ENCODE results near the gene IP6K1. TPM values are rescaled to one million over a fixed set of nuclear protein-coding genes. Genes with fewer than 3 reads are reported as not detected.
A peak's percentile ranks its signal among the peaks of the same experiment; 100 is the strongest.

The IP6K1 gene
- total RNA-seq, 2 donors from 2014 or later, result 19.8 to 27.5 TPM

DNA sequence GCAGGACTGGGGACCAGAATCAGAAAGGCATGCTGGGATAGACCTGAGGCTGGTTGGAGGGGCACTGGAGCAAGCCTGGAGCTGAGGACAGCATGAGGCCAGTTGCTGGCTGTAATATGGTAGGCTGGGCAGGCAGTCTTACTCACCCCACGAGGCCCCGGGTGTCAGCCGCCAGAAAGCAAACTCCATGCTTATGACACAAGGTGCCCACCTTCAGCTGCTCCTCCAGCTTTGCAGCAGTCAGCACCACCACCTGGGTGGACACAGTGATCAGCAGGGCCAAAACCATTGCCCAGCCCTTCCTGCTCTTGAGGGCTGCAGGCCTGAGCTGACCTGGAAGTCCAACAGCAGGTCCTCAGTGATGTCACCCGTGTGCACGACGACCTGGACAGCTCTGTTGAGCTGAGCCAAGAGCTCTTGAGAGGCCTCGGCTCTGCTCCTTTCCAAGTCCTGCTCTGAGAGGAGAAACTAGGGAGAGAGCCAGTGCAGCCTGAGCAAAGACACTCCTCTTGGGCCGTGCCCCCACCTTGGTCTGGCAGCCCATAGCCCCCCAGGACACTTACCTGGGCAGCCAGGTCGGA is 26.7 kb upstream of the IP6K1 start:
- H3K27me3 ChIP-seq, result no peaks in the 10 kb centered on the region
- H3K27ac ChIP-seq, result peak overlapping the region; percentile 4 to 80 (median 72)
- H3K4me3 ChIP-seq, result no peak overlapping the region
- ATAC-seq (peak; percentile 16), DNase-seq (no peak)
- TF ChIP-seq POLR2A (IDR thresholded peaks at IDR 0.05), result no peak
- TF ChIP-seq, protein P1, sequence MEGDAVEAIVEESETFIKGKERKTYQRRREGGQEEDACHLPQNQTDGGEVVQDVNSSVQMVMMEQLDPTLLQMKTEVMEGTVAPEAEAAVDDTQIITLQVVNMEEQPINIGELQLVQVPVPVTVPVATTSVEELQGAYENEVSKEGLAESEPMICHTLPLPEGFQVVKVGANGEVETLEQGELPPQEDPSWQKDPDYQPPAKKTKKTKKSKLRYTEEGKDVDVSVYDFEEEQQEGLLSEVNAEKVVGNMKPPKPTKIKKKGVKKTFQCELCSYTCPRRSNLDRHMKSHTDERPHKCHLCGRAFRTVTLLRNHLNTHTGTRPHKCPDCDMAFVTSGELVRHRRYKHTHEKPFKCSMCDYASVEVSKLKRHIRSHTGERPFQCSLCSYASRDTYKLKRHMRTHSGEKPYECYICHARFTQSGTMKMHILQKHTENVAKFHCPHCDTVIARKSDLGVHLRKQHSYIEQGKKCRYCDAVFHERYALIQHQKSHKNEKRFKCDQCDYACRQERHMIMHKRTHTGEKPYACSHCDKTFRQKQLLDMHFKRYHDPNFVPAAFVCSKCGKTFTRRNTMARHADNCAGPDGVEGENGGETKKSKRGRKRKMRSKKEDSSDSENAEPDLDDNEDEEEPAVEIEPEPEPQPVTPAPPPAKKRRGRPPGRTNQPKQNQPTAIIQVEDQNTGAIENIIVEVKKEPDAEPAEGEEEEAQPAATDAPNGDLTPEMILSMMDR (IDR thresholded peaks at IDR 0.05), result no peak
- intact Hi-C loops (cut with DNase I), result no loop called here
- no peaks in the 10 kb centered on the region for H3K36me3 ChIP-seq (replicated peaks in 1 of 2; ENCODE audit: insufficient read depth in 1 of 2, low read depth in 2 of 2)
- peaks cover 21% of the 10 kb centered on the region for H3K4me1 ChIP-seq
- no peaks in the 10 kb centered on the region for H3K9me3 ChIP-seq
- WGBS, 2 donors, result 37 to 43% methylated on average over 3 to 9 of the region's 9 CpGs

- Histone ChIP-seq H3K27me3 (no peaks in the 10 kb centered on the region), H3K4me1 (peaks cover 50% of the 10 kb centered on the region), H3K4me3 (no peak overlapping the region), H3K36me3 (replicated peaks in 1 of 2; ENCODE audit: insufficient read depth in 1 of 2, low read depth in 2 of 2) (no peaks in the 10 kb centered on the region), H3K27ac (peak overlapping the region in 1 of 4 donors; percentile 16), H3K9me3 (no peaks in the 10 kb centered on the region)
- TF ChIP-seq, protein P1 (IDR thresholded peaks at IDR 0.05), result no peak
- TF ChIP-seq POLR2A (IDR thresholded peaks at IDR 0.05), result no peak
- intact Hi-C loops (cut with DNase I), result loop anchor here (5.0 kb wide), 1 partner anchor 100 kb away; no protein-coding TSS in a partner anchor
- ATAC-seq (no peak), DNase-seq (no peak)
- WGBS, 2 donors, result 73 to 82% methylated on average over 9 to 13 of the region's 13 CpGs
These were observed 21.2 kb upstream of the IP6K1 start for GRCh38 chr3:49807431-49808114.

DNA sequence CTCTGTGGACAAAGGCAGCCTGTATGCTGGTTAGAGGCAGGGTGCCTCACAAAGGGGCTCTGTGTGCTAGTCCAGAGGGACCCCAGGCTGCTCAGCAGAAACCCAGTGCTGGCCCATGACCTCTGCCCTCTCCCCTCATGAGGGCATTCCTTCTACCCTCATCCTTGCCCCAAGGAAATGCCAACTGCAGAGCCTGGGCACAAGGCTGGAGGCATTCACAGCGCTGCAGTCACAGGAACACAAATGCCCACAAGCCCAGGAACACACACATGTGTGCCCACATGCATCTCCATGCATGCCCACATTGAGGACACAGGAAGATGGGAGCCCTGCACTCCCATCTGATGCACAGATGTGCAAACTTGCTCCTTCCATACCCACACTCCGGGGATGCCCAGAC is 20.5 kb upstream of the IP6K1 start:
- H3K4me3 ChIP-seq, result no peak overlapping the region
- WGBS, 2 donors, result 67% methylated on average over 2 of the region's 2 CpGs; no CpG with 5 or more reads in 1 of the 2 donors
- no peaks in the 10 kb centered on the region for H3K36me3 ChIP-seq (replicated peaks in 1 of 2; ENCODE audit: insufficient read depth in 1 of 2, low read depth in 2 of 2)
- H3K27ac ChIP-seq, result peak overlapping the region in 1 of 4 donors; percentile 16
- H3K4me1 ChIP-seq, result peaks cover 50% of the 10 kb centered on the region
- no peak for TF ChIP-seq POLR2A (IDR thresholded peaks at IDR 0.05)
- TF ChIP-seq, protein P1 (IDR thresholded peaks at IDR 0.05), result no peak
- no peaks in the 10 kb centered on the region for H3K27me3 ChIP-seq
- no peaks in the 10 kb centered on the region for H3K9me3 ChIP-seq
- intact Hi-C loops (cut with DNase I), result loop anchor here (5.0 kb wide), 1 partner anchor 100 kb away; no protein-coding TSS in a partner anchor
- DNase-seq (no peak), ATAC-seq (no peak)

DNA sequence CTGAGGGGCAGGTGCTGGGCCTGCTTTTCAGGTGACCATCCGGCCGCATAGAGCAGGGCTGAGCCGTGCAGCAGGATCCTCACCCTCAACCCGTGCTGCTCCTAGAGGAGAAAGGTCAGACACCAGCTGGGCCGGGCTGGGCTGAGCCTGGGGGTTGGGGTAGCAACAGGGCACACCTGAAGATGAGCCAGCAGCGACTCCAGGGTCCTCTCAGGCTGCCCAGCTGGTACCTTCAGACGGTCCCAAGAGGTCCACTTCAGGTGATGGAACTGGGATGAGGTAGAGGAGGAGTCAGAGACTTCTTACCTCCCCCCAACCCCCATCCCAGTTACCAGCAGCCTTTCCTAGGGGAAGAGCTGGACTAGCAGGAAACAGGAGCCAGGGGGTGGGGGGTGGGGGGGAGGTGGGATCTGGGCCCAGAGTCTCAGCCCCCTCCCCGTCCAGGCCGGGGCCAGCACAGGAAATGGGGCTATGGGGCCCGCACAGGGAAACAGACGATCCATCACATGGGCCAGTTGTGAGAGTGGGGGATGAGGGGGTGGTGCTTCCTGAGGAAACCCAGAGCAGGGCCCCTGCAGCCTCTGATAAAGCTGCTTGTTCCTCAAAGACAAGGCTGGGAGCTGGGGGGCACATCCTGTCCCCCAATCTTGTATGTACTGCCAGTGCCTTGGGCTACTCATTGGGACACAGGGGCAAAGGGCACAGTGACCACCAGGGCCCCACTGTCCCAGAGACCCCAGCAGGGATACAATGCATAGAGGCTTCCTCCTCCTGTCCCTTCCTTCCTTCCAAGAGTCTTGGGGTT is 19.8 kb upstream of the IP6K1 start:
- no peaks in the 10 kb centered on the region for H3K9me3 ChIP-seq
- H3K4me1 ChIP-seq, result peaks cover 50% of the 10 kb centered on the region
- no peaks in the 10 kb centered on the region for H3K27me3 ChIP-seq
- 50 to 67% methylated on average over 4 to 11 of the region's 11 CpGs for WGBS, 2 donors
- peak overlapping the region in 3 of 4 donors; percentile 22 to 73 (median 65) for H3K27ac ChIP-seq
- intact Hi-C loops (cut with DNase I), result loop anchor here (5.0 kb wide), 1 partner anchor 101 kb away; no protein-coding TSS in a partner anchor
- ATAC-seq (no peak), DNase-seq (peak in 1 of 4 donors; percentile 25)
- no peak overlapping the region for H3K4me3 ChIP-seq
- TF ChIP-seq, protein P1 (IDR thresholded peaks at IDR 0.05), result no peak
- no peak for TF ChIP-seq POLR2A (IDR thresholded peaks at IDR 0.05)
- no peaks in the 10 kb centered on the region for H3K36me3 ChIP-seq (replicated peaks in 1 of 2; ENCODE audit: insufficient read depth in 1 of 2, low read depth in 2 of 2)
